Peyer's patch (tissue), 4 donors: Measurements from ENCODE around the gene PPP1R26.
"Not testable (repeated sequence)": the region's sequence is repeated elsewhere in the genome, so short reads cannot be mapped to it uniquely, and the experiment has no call there.

Experiments
- POLR2A ChIP-seq, 2 donors: fragments of 450-650 bp; IDR thresholded peaks; one replicate each; pipeline ENCODE4 v1.5.1; 2017; ENCODE audit warnings: antibody characterized with exemption in 2 of 2, mild to moderate bottlenecking in 2 of 2, moderate library complexity in 2 of 2
- TF ChIP-seq, protein P1 (sequence below), 6 experiments: fragments of 450-650 bp in 4 of 6; fragments of 200-600 bp in 2 of 6; sonication (generic) in 1 of 6; IDR thresholded peaks; one replicate each; pipeline ENCODE4 v1.5.1; 2017 to 2019; ENCODE audit warnings: antibody characterized with exemption in 6 of 6, mild to moderate bottlenecking in 3 of 6, moderate library complexity in 1 of 6

DNA sequence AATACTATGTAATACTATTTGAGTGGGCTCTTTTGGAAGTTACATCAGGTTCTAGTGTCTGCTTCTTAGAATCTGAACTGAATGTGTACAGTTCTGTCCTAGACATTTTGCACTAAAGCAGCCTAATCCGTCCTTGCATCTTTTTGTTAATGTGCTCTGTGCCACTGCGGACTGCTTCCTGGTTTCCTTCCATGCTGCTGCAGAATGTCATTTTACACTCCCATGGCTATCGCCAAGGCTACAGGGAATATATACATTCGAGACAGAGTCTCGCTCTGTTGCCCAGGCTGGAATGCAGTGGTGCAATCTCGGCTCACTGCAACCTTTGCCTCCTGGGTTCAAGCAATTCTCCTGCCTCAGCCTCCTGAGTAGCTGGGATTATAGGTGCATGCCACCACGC lies 27.7 kb upstream of the PPP1R26 start:
- TF ChIP-seq, protein P1, sequence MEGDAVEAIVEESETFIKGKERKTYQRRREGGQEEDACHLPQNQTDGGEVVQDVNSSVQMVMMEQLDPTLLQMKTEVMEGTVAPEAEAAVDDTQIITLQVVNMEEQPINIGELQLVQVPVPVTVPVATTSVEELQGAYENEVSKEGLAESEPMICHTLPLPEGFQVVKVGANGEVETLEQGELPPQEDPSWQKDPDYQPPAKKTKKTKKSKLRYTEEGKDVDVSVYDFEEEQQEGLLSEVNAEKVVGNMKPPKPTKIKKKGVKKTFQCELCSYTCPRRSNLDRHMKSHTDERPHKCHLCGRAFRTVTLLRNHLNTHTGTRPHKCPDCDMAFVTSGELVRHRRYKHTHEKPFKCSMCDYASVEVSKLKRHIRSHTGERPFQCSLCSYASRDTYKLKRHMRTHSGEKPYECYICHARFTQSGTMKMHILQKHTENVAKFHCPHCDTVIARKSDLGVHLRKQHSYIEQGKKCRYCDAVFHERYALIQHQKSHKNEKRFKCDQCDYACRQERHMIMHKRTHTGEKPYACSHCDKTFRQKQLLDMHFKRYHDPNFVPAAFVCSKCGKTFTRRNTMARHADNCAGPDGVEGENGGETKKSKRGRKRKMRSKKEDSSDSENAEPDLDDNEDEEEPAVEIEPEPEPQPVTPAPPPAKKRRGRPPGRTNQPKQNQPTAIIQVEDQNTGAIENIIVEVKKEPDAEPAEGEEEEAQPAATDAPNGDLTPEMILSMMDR (IDR thresholded peaks at IDR 0.05) = not testable (repeated sequence)
- not testable (repeated sequence) for TF ChIP-seq POLR2A (IDR thresholded peaks at IDR 0.05)
